NCI-H526 (cell line): Measurements from ENCODE around the gene S1PR4.
A peak's percentile ranks its signal among the peaks of the same experiment; 100 is the strongest.
"Not testable (repeated sequence)": the region's sequence is repeated elsewhere in the genome, so short reads cannot be mapped to it uniquely, and the experiment has no call there.

Experiments used
- DNase-seq, 2 experiments: peaks; one replicate each; lab custom pipeline; 2025; lab: John Stamatoyannopoulos, UW

Gene S1PR4

DNA sequence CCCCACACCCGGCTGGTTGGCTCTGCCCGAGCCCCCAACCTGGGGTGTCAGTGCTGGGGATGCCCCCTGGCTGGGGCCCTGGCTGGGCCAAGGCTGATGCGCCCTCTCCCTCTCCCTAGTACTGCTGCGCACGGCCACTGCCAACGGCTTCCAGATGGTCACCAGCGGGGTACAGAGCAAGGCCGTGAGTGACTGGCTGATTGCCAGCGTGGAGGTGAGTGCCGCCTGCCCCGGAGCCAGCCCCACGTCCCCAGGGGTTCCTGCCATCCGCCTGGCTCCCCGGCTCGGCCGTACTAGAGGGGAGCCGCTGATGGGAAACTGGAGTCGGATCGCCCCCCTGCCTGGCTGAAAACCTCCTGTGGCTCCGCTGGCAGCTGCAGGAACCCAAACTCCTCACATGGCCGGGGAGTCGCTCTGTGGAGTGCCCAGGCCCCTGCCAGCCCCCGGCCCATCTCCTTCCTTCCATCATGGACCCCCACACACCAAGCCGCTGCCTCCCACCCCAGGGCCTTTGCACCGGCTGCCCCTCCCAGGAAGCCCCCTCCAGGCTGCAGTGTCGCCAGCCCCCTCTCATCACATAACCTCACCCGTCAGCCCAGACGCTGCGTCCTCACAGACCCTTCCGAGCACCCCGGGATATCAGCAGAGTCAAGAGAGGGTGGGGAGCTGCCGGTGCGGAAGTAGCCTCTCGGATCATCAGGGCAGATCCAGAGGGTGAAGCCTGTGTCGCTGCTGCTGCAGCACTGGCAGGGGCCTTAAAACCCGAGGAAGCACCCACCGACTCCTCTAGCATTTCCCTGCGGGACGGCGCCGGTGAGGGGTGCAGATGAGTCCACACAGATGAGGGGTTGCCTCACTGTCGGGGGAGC lies 17.7 kb downstream of the S1PR4 start:
- DNase-seq: no peak

DNA sequence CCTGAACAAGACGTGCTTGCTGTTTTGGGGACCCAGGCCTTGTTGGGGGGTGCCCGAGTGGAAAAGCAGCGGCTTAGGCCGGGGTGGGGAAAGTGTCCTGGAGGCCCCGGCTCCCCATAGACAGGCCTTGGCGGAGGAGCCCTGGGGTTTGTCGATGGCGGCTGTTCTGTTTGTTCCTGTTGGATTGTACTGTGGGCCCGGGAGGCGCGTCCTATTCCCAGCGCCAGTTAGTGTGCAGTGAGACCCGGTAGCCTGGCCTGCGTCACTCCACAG lies 18.3 kb downstream of the S1PR4 start:
- no peak for DNase-seq

DNA sequence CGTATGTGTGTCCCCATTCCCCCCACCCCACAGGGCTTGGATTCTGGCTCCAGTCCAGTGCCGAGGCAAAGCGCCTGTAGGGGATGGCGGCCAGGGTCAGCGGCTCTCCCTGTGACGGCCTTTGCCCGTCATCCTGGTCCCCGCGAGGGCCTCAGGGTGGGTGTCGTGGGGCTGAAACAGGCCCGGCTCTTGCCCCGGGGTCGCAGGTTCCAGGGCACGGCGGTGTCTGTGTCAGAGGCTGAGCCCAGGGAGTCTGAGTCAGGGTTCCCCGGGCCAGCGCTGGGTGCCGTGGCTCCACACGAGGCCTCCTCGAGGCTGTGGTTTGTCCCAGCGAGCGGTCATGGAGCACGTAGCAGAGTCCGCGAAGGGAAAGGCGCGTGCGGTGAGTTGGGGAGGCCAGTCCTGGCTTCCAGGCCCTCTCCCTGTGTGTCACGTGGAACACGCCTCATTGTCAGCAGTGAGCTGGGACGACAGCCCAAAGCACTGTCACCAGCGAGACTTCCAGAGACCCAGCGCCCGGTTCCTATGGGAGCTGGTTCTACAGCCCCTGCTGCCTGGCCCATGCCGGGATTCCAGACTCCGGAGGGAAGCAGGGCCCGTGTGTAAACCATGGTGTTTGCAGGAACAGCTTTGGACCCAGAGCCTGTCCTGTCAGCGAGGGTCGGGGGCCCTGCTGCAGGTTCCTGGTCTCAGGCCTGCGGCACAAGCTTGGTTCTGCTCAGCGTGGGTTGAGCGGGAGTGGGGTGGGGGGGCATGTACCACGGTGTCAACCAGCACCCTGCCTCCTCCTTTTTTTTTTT lies 20.5 kb downstream of the S1PR4 start:
- DNase-seq: no peak

DNA sequence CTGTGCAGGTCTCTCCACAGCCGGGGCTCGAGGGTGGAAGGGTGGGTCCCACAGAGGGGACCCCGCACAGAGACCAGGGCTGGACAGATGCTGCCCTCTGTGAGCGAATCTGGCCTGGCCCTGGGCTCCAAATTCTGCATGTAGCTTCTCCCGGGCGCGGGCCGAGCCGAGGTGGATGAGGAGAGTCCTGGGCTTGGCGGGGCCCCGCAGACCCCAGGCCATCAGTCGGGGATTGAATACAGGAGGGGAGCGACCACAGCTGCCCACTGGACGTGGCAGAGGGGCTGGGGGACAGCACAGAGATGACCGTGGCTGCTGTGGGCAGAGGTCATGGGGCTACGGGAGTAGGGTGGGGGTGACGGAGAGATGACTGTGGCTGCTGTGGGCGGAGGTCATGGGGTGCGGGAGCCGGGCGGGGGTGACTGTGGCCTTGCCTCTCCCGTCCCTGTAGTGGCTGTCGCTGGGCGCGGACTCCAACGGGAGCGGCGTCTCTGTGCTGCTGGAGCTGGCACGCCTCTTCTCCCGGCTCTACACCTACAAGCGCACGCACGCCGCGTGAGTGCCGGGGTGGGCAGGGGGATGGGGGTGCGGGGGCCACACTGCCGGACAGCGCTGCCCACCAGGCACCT lies 22.6 kb downstream of the S1PR4 start:
- no peak for DNase-seq

DNA sequence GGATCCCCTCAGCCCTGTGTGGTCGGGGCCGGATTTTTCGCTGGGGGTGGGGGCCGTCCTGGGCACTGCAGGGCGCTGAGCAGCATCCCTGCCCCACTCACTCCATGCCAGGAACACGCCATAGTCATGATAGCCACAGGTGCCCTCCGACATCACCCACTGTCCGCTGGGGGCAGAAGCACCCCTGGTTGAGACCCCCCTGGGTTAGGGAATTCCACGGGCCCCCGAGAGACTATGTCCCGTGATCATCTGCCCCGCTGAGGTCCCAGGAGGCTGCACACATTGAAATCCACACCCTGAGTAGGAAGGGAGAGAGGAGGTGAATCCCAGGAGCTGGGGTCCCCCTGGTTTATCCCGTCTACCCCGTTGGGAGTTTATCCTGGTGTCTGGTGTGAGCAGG lies 23.3 kb downstream of the S1PR4 start:
- DNase-seq: no peak

DNA sequence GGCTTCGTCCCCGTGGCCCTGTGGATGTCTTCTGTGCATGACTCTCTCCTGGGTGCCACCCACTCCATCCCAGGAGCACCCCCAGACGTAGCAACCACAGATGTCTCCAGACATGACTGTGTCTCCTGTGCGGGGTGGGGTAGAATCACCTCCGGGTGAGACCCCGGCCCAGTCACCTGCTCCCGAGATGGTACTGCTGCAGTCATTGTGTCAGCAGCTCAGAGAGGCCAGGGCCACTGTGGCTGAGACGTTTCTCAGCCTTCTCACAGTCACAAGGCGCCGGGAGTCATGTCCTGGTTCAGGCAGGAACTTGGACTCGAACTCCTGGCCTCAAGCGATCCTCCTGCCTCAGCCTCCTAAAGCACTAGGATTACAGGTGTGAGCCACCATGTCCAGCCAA lies 23.8 kb downstream of the S1PR4 start:
- no peak for DNase-seq

DNA sequence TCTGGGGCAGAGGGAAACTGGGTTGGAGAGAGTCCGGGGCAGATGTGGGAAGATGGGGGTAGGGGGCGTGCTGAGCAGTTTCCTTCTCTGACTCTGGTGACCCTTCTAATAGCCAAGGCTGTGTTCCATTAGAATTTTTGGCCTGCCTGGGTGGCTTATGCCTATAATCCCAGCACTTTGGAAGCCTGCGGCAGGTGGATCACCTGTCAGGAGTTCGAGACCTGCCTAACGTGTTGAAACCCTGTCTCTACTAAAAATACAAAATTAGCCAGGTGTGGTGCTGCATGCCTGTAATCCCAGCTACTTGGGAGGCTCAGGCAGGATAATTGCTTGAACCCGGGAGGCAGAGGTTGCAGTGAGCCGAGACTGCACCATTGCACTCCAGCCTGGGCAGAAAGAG lies 24.3 kb downstream of the S1PR4 start:
- not testable (repeated sequence) for DNase-seq

DNA sequence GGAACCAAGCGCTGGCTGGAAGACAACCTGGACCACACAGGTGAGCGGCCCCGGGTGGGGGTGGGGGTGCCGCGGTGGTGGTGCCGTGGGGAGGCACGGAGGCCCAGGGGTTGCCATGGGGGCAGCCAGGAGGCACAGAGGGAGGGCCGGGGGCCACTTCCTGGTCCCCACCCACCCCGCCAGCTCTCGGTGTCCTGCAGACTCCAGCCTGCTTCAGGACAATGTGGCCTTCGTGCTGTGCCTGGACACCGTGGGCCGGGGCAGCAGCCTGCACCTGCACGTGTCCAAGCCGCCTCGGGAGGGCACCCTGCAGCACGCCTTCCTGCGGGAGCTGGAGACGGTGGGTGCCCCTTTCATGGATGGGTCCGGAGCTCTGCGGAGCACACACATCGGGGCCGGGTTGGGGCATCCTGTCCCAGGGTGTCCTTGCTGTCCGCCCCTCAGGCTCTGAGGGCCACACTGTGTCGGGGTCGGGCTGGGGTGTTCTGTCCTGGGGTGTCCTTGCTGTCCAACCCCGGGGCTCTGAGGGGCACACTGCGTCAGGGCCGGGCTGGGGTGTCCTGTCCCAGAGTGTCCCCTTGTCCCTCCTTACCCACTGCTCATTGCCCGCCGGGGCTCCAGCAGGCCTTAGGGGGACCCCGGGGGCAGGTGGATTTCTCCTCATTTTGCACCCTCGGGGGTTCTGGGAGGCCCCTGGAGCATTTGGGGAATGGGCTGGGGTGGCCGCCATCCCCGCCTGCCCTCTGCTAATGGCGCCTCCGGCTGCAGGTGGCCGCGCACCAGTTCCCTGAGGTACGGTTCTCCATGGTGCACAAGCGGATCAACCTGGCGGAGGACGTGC lies 25.5 kb downstream of the S1PR4 start:
- DNase-seq: no peak

DNA sequence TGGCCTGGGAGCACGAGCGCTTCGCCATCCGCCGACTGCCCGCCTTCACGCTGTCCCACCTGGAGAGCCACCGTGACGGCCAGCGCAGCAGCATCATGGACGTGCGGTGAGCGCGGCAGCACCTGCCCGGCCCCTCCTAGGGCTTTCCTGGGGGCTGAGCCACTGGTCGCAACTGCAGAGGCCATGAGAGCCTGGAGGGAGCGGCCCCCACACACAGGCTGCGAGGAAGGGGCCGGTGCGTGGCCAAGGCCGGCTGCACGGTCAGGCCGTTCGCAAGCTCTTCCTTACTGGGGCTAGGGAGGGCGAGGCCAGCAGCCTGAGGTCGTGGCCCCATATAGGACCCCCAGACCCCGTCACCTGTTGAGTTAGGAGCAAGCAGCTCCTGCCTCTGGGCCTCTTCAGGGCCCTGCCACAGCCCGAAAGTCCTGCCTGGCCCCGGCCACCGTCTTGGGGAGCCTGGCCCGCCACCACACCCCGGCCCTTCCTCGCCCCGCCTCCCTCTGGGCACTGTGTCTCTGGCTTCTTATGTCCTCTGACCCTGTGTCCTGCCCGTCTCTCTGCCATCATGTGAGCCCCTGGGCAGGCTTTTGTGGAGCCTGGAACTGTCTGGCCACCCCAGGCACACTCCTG lies 26.2 kb downstream of the S1PR4 start:
- DNase-seq: no peak

DNA sequence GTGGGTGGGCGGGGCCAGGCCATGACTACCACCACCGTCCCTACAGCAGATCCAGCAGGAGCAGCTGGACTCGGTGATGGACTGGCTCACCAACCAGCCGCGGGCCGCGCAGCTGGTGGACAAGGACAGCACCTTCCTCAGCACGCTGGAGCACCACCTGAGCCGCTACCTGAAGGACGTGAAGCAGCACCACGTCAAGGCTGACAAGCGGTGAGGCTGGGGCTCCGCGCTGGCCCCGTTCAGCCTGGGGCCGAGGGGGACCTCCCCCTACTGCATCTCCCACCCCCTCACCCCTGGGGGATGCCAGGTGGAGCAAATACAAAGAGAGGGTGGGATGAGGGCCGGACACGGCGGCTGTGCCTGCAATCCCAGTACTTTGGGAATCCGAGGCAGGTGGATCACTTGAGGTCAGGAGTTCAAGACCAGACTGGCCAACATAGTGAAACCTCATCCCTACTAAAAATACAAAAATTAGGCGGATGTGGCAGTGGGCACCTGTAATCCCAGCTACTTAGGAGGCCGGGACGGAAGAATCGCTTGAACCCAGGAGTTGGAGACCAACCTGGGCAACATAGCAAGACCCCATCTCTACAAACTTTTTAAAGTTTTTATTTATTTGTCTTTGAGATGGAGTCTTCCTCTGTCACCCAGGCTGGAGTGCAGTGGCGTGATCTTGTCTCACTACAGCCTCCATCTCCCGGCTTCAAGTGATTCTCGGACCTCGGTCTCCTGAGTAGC lies 27.8 kb downstream of the S1PR4 start:
- no peak for DNase-seq

DNA sequence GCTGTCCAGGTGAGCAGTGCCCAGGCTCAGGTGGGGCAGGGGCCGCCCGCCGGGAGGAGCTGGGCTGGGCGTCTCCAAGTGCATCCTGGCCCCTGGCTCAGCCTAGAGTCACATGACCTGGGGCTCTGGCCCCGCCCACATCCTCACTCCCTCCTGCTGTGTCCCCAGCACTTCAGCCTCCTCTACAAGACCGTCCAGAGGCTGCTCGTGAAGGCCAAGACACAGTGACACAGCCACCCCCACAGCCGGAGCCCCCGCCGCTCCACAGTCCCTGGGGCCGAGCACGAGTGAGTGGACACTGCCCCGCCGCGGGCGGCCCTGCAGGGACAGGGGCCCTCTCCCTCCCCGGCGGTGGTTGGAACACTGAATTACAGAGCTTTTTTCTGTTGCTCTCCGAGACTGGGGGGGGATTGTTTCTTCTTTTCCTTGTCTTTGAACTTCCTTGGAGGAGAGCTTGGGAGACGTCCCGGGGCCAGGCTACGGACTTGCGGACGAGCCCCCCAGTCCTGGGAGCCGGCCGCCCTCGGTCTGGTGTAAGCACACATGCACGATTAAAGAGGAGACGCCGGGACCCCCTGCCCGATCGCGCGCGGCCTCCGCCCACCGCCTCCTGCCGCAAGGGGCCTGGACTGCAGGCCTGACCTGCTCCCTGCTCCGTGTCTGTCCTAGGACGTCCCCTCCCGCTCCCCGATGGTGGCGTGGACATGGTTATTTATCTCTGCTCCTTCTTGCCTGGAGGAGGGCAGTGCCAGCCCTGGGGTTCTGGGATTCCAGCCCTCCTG lies 29.1 kb downstream of the S1PR4 start:
- peak in 1 of 2 experiments; percentile 11 for DNase-seq

DNA sequence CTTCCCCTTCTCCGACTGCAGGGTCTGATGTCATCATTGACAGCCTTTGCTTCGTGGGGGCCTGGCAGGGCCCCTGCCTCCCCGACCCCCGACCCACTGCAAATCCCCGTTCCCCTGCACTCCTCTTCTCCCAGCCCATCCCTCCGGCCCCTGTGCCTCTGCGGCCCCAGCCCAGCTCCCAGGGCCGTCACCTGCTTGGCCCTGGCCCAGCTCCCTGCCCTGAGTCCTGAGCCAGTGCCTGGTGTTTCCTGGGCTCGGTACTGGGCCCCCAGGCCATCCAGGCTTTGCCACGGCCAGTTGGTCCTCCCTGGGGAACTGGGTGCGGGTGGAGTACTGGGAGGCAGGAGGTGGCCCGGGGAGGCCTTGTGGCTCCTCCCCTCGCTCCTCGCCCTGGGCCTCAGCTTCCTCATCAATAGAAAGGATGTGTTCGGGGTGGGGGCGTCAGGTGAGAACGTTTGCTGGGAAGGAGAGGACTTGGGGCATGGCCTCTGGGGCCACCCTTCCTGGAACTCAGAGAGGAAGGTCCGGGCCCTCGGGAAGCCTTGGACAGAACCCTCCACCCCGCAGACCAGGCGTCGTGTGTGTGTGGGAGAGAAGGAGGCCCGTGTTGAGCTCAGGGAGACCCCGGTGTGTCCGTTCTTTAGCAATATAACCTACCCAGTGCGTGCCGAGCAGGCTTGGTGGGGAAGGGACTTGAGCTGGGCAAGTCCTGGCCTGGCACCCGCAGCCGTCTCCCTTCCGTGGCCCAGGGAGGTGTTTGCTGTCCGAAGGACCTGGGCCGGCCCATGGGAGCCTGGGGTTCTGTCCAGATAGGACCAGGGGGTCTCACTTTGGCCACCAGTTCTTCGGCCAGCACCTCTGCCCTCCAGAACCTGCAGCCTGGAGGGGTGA lies 30.0 kb downstream of the S1PR4 start:
- DNase-seq: no peak

DNA sequence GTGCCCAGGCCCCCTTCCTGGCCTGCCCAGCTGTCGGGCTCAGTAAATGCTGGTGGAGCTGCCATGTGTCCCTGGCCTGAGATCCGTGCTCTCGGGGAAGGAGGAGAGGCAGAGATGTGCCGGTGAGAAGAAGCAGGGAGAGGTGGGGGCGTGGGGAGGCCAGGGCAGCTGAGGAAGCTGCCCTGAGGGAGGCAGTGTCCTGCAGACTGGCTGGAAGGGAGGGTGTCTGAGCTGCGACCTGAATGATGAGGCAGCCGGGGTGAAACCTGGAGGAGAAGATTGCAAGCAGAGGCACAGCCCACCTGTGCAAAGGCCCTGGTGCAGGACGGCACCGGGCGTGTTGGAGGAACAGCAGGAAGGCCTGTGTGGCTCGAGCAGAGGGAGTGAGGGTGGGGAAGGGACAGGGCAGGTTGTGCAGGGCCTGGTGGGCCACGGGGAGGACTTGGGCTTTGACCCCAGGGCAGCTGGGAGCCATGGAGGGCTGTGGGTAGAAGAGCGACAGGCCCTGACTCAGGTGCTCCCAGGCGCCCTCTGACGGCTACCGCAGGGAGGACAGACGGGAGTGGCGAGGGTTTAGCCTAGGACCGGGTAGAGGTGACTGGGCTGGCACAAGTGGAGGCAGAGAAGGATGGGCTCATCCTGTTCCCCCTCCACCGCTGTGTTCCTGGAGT lies 31.9 kb downstream of the S1PR4 start:
- peak in 1 of 2 experiments; percentile 15 for DNase-seq

DNA sequence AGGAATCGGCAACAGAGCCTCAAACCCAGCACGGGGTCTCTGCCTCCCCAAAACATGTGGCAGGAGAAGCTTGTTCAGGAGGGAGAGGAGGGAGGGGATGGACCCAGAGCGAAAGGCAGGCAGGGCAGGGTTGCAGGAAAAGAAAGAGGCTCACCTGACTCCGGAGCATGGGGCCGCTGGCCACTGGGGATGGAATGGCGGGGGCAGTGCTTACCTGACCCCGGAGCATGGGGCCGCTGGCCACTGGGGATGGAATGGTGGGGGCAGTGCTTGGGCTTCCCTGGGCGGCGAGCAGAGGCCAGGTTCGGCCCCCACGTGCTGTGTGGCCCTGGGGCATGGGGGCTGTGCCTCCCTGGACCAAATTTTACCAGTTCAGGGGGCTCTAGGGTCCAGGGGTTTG lies 32.6 kb downstream of the S1PR4 start:
- no peak for DNase-seq

DNA sequence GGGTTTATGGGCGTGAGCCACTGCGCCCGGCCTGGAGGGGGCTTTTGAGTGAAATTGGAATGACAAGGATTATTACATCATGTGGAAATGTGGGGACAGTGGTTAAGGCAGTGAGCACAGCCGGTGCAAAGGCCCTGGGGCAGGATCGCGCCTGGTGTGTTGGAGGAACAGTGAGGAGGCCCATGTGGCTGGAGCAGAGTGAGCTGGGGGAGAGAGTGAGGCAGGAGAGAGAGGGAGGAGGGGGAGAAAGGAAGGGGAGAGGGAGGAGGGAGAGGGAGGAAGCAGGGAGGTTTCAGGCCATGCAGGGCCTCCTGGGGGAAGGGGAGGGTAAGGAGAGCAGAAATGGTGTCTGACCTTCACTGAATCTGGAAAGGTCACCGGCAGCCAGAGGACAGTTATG lies 34.6 kb downstream of the S1PR4 start:
- DNase-seq: no peak

DNA sequence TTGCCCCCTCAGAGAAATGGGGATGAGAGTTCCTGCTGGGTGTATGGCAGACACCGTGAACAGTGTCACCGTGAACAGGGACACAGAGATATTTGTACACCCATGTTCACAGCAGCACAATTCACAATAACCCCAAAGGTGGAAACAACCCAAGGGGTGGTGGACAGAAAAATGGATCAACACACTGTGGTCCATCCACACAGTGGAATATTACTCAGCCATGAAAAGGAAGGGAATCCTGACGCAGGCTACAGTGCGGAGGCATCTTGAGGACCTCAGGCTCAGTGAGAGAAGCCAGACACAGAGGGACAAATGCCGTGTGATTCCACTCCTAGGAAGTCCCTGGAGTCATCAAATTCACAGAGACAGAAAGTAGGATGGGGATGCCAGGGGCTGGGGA lies 38.3 kb downstream of the S1PR4 start:
- no peak for DNase-seq

DNA sequence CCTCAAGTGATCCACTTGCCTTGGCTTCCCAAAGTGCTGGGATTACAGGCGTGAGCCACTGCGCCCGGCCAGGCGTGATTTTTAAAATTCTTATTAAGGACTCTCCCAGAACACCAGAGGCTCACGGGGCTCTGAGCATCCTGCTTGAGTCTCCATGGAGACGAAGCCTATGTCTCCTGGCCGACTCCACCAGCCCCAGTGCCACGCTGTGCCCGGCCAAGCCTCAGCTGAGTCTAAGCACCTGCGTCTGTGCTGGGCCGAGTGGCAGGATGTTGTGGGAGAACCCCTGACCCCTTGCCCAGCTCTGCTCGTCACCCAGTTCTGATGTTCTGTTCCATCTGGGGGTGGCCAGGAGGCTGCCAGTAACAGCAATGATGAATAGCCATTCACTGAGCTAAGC lies 42.0 kb downstream of the S1PR4 start:
- no peak for DNase-seq

DNA sequence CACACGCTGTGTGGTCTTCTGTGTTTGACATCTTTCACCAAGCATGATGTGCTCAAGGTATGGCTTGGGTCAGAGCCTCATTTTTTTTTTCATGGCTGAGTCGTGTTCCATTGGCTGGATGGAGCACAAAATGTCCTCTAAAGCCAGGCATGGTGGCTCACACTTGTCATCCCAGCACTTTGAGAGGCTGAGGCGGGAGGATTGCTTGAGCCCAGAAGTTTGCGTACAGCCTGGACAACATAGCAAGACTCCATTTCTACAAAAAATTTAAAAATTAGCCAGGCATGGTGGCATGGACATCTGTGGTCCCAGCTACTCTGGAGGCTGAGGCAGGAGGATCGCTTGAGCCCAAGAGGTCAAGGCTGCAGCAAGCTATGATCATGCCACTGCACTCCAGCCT lies 43.0 kb downstream of the S1PR4 start:
- DNase-seq: not testable (repeated sequence)

DNA sequence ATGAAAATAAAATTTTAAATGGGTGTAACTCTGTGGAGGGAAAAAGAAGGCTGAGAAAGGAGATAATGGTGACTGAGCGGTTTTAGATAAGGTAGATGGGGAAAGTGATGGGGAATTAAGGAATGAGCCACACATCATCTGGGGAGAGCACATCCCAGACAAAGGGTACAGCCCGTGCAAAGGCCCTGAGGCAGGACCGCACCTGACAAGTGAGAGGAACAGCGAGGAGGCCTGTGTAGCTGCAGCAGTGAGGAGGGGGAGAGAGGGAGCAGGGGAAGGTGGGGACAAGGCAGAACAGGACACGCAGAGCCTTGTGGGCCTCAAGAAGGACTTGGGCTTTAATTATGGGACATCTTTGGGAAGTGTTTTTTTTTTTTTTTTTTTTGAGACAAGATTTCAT lies 44.1 kb downstream of the S1PR4 start:
- DNase-seq: no peak
